Lower leg skin (tissue), 4 donors: ENCODE data around the gene CLDN11. TPM values are rescaled to one million over a fixed set of nuclear protein-coding genes. Genes with fewer than 3 reads are reported as not detected.

Experiments
- DNase-seq, 2 donors: peaks; one replicate each; pipeline ENCODE4 v3.0.0-alpha.2; 2019; ENCODE audit warnings: low spot score in 2 of 2
- H3K4me3 ChIP-seq: fragments of 200-600 bp; sonication (generic); 2 replicates; pipeline ENCODE4 v1.5.1; 2017; ENCODE audit warnings: mild to moderate bottlenecking, low read depth; ENCODE audit not compliant: poor library complexity, severe bottlenecking
- POLR2A ChIP-seq, 2 donors: fragments of 450-650 bp; IDR thresholded peaks; one replicate each; pipeline ENCODE4 v1.6.1; 2016 to 2017; ENCODE audit warnings: antibody characterized with exemption in 2 of 2, mild to moderate bottlenecking in 1 of 2, moderate library complexity in 1 of 2
- WGBS, 2 donors: methylation state at CpG; one replicate each; pipeline ENCODE4 v1.1.5; 2018; 5-methylcytosine and 5-hydroxymethylcytosine counted together
- intact Hi-C: fragments of 100-400 bp; cut with DNase I; formaldehyde crosslinking; loops from one replicate; pipeline ENCODE4 v1.15.0; 2023; ENCODE audit warnings: low total_unique reads
- total RNA-seq, 4 donors: library from RNA; depleted of rRNA; stranded (reverse); fragments of >200 nt; gene quantifications; one replicate each; pipeline ENCODE4 v1.1.0, GENCODE V29; 2016
- TF ChIP-seq, protein P1 (sequence below), 3 donors: fragments of 450-650 bp; IDR thresholded peaks; one replicate each; pipeline ENCODE4 v1.5.1; 2016; ENCODE audit warnings: antibody characterized with exemption in 3 of 3, mild to moderate bottlenecking in 3 of 3, moderate library complexity in 2 of 3

CLDN11 gene
- total RNA-seq, 4 donors from 2014 or later: 1.5 to 4.0 (median 3.1) TPM

DNA sequence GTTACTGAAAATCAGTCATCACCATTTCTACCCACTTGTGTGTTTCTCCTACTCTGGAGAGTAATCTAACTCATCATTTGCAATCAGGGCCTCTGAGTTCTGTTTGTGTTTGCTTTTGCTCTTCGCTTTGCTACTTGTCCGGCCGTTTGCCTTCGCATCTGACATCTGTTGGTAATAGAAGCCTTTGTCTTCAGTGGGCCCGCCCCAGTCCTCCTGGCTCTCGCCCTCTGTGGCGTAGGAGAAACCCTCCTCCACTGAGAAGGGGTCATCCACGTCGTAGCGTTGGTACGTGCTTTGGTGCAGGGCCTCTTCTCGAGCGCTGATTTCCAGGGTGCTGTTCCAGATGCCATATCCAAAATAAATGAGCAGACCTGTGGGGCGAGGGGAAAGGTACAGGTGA is 48.3 kb downstream of the CLDN11 start:
- WGBS, 2 donors: 83 to 87% methylated on average over 14 of the region's 14 CpGs
- no peak for DNase-seq
- H3K4me3 ChIP-seq: no peak overlapping the region
- intact Hi-C loops: no loop called here
- TF ChIP-seq POLR2A (IDR thresholded peaks at IDR 0.05): no peak
- TF ChIP-seq, protein P1, sequence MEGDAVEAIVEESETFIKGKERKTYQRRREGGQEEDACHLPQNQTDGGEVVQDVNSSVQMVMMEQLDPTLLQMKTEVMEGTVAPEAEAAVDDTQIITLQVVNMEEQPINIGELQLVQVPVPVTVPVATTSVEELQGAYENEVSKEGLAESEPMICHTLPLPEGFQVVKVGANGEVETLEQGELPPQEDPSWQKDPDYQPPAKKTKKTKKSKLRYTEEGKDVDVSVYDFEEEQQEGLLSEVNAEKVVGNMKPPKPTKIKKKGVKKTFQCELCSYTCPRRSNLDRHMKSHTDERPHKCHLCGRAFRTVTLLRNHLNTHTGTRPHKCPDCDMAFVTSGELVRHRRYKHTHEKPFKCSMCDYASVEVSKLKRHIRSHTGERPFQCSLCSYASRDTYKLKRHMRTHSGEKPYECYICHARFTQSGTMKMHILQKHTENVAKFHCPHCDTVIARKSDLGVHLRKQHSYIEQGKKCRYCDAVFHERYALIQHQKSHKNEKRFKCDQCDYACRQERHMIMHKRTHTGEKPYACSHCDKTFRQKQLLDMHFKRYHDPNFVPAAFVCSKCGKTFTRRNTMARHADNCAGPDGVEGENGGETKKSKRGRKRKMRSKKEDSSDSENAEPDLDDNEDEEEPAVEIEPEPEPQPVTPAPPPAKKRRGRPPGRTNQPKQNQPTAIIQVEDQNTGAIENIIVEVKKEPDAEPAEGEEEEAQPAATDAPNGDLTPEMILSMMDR (IDR thresholded peaks at IDR 0.05): no peak

DNA sequence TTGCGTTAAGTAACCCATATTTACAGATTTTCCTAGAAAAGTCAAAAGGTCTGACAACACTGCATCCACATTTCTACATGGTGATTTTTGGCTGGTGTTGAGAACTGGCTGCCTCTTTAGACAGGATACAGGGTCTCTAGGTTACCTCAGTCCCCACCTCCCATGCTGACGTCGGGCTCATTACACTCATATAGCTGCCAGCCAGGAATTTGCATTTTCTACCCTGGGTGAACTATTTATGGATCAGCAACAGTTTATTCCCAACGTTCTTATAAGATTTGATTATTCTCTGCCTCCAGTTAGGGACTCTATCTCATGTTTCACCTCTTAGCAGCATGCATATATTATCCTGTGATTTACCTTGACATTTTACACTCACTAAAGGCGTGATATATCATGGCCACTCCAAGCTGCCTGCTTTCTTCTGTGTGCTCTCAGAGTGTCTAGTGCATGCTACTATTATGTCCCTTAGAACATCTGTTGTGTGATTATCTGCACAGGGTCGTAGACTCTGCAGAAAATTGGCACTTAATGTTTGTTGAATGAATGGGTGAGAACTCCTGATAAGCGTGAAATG is 49.0 kb downstream of the CLDN11 start:
- 65 to 74% methylated on average over 7 of the region's 7 CpGs for WGBS, 2 donors
- intact Hi-C loops: no loop called here
- TF ChIP-seq, protein P1 (IDR thresholded peaks at IDR 0.05): no peak
- no peak for TF ChIP-seq POLR2A (IDR thresholded peaks at IDR 0.05)
- no peak for DNase-seq
- H3K4me3 ChIP-seq: no peak overlapping the region

DNA sequence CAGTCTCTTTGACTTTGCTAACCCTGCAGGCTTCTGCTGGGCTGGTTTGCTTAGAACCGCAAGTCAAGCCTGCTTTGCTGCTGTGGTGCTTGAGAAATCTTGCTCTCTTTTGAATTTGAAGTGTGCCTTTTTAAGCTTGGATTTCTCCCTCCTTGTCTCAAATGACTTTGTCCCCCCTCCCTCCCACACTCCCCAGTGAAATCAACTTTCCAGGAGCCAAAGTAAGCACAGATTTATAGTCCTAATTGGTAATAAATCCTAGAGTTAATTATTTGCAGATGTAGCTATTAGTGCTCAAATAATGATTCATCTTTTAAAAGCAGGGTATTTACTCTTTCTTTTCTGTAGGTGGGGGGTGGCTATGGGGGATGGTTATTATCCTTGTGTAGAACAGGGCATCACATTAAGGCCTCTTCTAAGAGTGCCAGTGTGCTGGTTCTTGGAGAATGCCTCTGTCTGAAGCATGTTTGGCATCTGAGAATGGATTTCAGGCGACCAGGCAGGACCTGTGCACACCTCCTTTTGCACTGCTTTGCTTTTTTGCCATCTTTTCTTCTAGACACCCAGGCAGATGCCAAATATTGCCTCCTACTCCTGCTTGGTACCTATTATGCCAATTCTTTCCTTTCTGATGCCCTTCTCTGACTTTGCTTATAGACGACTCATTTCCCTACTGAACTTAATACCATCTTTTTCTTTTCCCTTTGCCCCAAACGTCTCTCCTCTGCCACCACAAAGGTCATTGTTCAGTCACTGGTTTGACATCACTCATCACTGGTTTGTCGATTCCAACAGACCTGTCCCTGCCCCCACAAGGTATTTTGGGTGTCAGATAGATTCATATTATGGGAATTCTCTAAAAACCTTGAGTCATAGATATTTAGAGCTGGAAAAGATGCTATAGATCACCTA is 50.7 kb downstream of the CLDN11 start:
- 46 to 58% methylated on average over 5 of the region's 5 CpGs for WGBS, 2 donors
- TF ChIP-seq, protein P1 (IDR thresholded peaks at IDR 0.05): no peak
- no peak for TF ChIP-seq POLR2A (IDR thresholded peaks at IDR 0.05)
- intact Hi-C loops: no loop called here
- DNase-seq: no peak
- no peak overlapping the region for H3K4me3 ChIP-seq

DNA sequence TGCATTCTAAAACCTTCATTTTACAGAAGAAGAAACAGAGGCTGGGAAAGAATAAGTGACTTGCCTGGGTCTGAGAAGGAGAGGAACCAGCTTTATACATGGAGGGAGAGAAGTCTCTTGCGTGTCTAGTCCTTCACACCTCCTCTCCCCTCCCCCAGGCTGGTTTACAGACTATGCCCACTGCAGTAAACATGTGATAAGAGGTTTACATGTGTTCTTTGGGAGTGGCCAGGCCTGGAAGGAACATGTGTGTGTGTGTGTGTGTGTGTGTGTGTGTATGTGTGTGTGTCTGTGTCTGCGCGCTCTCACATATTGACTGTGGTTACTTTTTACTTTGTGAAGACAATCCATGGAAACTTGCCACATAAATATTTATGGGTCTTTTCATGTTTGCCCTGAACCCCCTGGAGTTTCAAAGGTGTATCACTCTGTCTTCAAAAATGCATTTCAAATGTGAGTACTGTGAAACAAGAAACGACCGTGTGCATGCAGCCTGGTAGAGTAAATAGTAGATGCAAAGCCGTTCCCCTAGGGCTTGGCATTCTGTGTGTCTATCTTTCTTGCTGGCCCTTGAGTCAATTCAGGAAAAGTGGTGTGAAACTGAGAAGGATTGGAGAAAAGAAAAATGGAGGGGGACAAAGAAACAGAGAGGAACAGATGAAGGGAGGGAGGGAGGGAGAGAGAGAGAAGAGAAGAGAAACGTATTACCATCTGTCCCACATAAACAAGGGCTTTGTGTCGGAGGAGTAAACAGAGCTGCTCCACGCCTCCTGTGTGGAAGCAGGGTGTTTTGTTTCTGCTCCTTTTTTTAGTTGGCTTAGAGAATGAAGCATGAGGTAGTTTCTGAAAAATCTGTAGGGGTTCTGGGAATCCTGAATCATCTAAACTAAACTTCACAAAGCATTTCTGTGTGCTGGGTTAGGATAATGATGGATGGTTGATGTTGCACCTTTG is 51.7 kb downstream of the CLDN11 start:
- H3K4me3 ChIP-seq: no peak overlapping the region
- intact Hi-C loops: no loop called here
- DNase-seq: no peak
- TF ChIP-seq POLR2A (IDR thresholded peaks at IDR 0.05): no peak
- TF ChIP-seq, protein P1 (IDR thresholded peaks at IDR 0.05): no peak
- WGBS, 2 donors: 61 to 64% methylated on average over 9 of the region's 9 CpGs

DNA sequence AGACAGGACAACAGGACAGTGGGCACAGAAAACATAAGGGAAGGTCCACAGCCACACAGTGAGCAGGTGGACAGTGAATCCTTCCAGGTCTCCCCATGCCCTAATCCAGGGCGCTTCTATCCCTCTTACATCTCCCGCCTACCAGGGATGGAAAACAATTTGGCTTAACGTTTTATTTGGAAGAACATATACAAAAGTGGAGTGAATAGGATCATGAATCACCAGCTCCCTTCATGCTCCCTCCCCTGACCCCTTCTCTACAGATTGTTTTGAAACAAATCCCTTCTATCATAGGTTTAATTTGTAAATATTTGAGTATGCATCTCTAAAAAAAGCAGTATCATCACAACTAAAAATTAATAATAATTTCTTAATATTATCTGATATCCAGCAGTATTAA is 52.5 kb downstream of the CLDN11 start:
- TF ChIP-seq, protein P1 (IDR thresholded peaks at IDR 0.05): no peak
- TF ChIP-seq POLR2A (IDR thresholded peaks at IDR 0.05): no peak
- H3K4me3 ChIP-seq: no peak overlapping the region
- intact Hi-C loops: no loop called here
- no peak for DNase-seq
- WGBS, 2 donors: 68 to 71% methylated on average over 3 of the region's 3 CpGs
